T-helper 1 cell treated with Interleukin-12 subunit alpha and Interleukin-12 subunit beta and Interleukin-4 antibody, amounts not matched to agents 30 μg/mL and 1 μg/mL, for 36 hours (primary cell): ENCODE measurements around the gene CTNNA2.

Experiments
- H3K27ac Mint-ChIP-seq: one replicate; pipeline ENCODE4 v1.8.0; 2021; ENCODE audit warnings: mild to moderate bottlenecking, mixed read lengths
- H3K27me3 Mint-ChIP-seq: one replicate; pipeline ENCODE4 v1.8.0; 2021; ENCODE audit warnings: low read depth, mixed read lengths
- H3K36me3 Mint-ChIP-seq: one replicate; pipeline ENCODE4 v1.8.0; 2021; ENCODE audit warnings: low read depth, mixed read lengths
- H3K4me1 Mint-ChIP-seq: one replicate; pipeline ENCODE4 v1.8.0; 2021; ENCODE audit warnings: low read depth, mixed read lengths
- H3K4me3 Mint-ChIP-seq: one replicate; pipeline ENCODE4 v1.8.0; 2021; ENCODE audit warnings: mild to moderate bottlenecking, moderate library complexity, mixed read lengths
- H3K9me3 Mint-ChIP-seq: one replicate; pipeline ENCODE4 v1.8.0; 2021; ENCODE audit warnings: mixed read lengths

The CTNNA2 gene

GRCh38 chr2:79630060-79630459 lies 117.2 kb downstream of the CTNNA2 start:
- Mint-ChIP-seq H3K27me3 (no peaks in the 10 kb centered on the region), H3K9me3 (peaks cover 21% of the 10 kb centered on the region), H3K4me3 (no peak overlapping the region), H3K4me1 (no peaks in the 10 kb centered on the region), H3K27ac (no peak overlapping the region), H3K36me3 (no peaks in the 10 kb centered on the region)

GRCh38 chr2:79630972-79631557 lies 118.2 kb downstream of the CTNNA2 start:
- Mint-ChIP-seq H3K27ac (no peak overlapping the region), H3K36me3 (no peaks in the 10 kb centered on the region)

GRCh38 chr2:79638410-79638809 lies 125.6 kb downstream of the CTNNA2 start:
- Mint-ChIP-seq H3K4me1 (no peaks in the 10 kb centered on the region), H3K27ac (no peak overlapping the region), H3K27me3 (no peaks in the 10 kb centered on the region), H3K9me3 (peaks cover 10% of the 10 kb centered on the region), H3K4me3 (no peak overlapping the region), H3K36me3 (no peaks in the 10 kb centered on the region)

More at GRCh38 chr2:79630972-79631557, 118.2 kb downstream of the CTNNA2 start:
- Mint-ChIP-seq H3K27me3 (no peaks in the 10 kb centered on the region), H3K9me3 (peaks cover 18% of the 10 kb centered on the region), H3K4me1 (no peaks in the 10 kb centered on the region), H3K4me3 (no peak overlapping the region)

GRCh38 chr2:79638954-79639353 lies 126.1 kb downstream of the CTNNA2 start:
- Mint-ChIP-seq H3K4me1 (no peaks in the 10 kb centered on the region), H3K27ac (no peak overlapping the region), H3K4me3 (no peak overlapping the region)

GRCh38 chr2:79640001-79640400 lies 127.2 kb downstream of the CTNNA2 start:
- H3K4me3 Mint-ChIP-seq = no peak overlapping the region
- no peaks in the 10 kb centered on the region for H3K36me3 Mint-ChIP-seq
- no peaks in the 10 kb centered on the region for H3K27me3 Mint-ChIP-seq
- H3K4me1 Mint-ChIP-seq = no peaks in the 10 kb centered on the region
- no peak overlapping the region for H3K27ac Mint-ChIP-seq
- H3K9me3 Mint-ChIP-seq = peaks cover 12% of the 10 kb centered on the region

More at GRCh38 chr2:79638954-79639353, 126.1 kb downstream of the CTNNA2 start:
- peaks cover 15% of the 10 kb centered on the region for H3K9me3 Mint-ChIP-seq
- no peaks in the 10 kb centered on the region for H3K36me3 Mint-ChIP-seq
- no peaks in the 10 kb centered on the region for H3K27me3 Mint-ChIP-seq

- no peaks in the 10 kb centered on the region for H3K36me3 Mint-ChIP-seq
- peaks cover 28% of the 10 kb centered on the region for H3K9me3 Mint-ChIP-seq
- H3K27ac Mint-ChIP-seq = no peak overlapping the region
- no peaks in the 10 kb centered on the region for H3K27me3 Mint-ChIP-seq
- H3K4me1 Mint-ChIP-seq = no peaks in the 10 kb centered on the region
- no peak overlapping the region for H3K4me3 Mint-ChIP-seq
Observed at GRCh38 chr2:79649531-79649930, 136.7 kb downstream of the CTNNA2 start.

GRCh38 chr2:79660557-79660956 lies 147.7 kb downstream of the CTNNA2 start:
- Mint-ChIP-seq H3K4me3 (no peak overlapping the region), H3K36me3 (no peaks in the 10 kb centered on the region), H3K27me3 (no peaks in the 10 kb centered on the region), H3K4me1 (no peaks in the 10 kb centered on the region), H3K9me3 (peaks cover 12% of the 10 kb centered on the region), H3K27ac (no peak overlapping the region)

- Mint-ChIP-seq H3K4me3 (no peak overlapping the region), H3K4me1 (no peaks in the 10 kb centered on the region), H3K36me3 (no peaks in the 10 kb centered on the region), H3K27me3 (no peaks in the 10 kb centered on the region), H3K9me3 (peaks cover 19% of the 10 kb centered on the region), H3K27ac (no peak overlapping the region)
Observed at GRCh38 chr2:79665091-79665490, 152.2 kb downstream of the CTNNA2 start.

- no peak overlapping the region for H3K4me3 Mint-ChIP-seq
- H3K27ac Mint-ChIP-seq = no peak overlapping the region
- no peaks in the 10 kb centered on the region for H3K36me3 Mint-ChIP-seq
- H3K27me3 Mint-ChIP-seq = no peaks in the 10 kb centered on the region
- no peaks in the 10 kb centered on the region for H3K4me1 Mint-ChIP-seq
- H3K9me3 Mint-ChIP-seq = peaks cover 19% of the 10 kb centered on the region
Observed at GRCh38 chr2:79666430-79666829, 153.6 kb downstream of the CTNNA2 start.

- Mint-ChIP-seq H3K4me3 (no peak overlapping the region), H3K4me1 (no peaks in the 10 kb centered on the region), H3K27ac (no peak overlapping the region), H3K9me3 (peaks cover 14% of the 10 kb centered on the region), H3K36me3 (no peaks in the 10 kb centered on the region), H3K27me3 (no peaks in the 10 kb centered on the region)
Observed at GRCh38 chr2:79669714-79670113, 156.9 kb downstream of the CTNNA2 start.

- no peak overlapping the region for H3K27ac Mint-ChIP-seq
- no peaks in the 10 kb centered on the region for H3K27me3 Mint-ChIP-seq
- no peak overlapping the region for H3K4me3 Mint-ChIP-seq
- H3K9me3 Mint-ChIP-seq = peaks cover 14% of the 10 kb centered on the region
- H3K36me3 Mint-ChIP-seq = no peaks in the 10 kb centered on the region
- no peaks in the 10 kb centered on the region for H3K4me1 Mint-ChIP-seq
Observed at GRCh38 chr2:79670198-79670597, 157.3 kb downstream of the CTNNA2 start.

GRCh38 chr2:79686884-79687283 lies 174.0 kb downstream of the CTNNA2 start:
- no peaks in the 10 kb centered on the region for H3K27me3 Mint-ChIP-seq
- H3K27ac Mint-ChIP-seq = no peak overlapping the region
- H3K4me3 Mint-ChIP-seq = no peak overlapping the region
- H3K36me3 Mint-ChIP-seq = no peaks in the 10 kb centered on the region
- H3K4me1 Mint-ChIP-seq = no peaks in the 10 kb centered on the region
- H3K9me3 Mint-ChIP-seq = peaks cover 11% of the 10 kb centered on the region

GRCh38 chr2:79695248-79695647 lies 182.4 kb downstream of the CTNNA2 start:
- H3K4me3 Mint-ChIP-seq = no peak overlapping the region
- no peaks in the 10 kb centered on the region for H3K36me3 Mint-ChIP-seq
- no peaks in the 10 kb centered on the region for H3K27me3 Mint-ChIP-seq
- H3K9me3 Mint-ChIP-seq = peaks cover 9% of the 10 kb centered on the region
- H3K4me1 Mint-ChIP-seq = no peaks in the 10 kb centered on the region
- H3K27ac Mint-ChIP-seq = no peak overlapping the region

GRCh38 chr2:79697200-79697599 lies 184.3 kb downstream of the CTNNA2 start:
- Mint-ChIP-seq H3K4me1 (no peaks in the 10 kb centered on the region), H3K36me3 (no peaks in the 10 kb centered on the region), H3K4me3 (no peak overlapping the region), H3K27me3 (no peaks in the 10 kb centered on the region), H3K27ac (no peak overlapping the region), H3K9me3 (peaks cover 10% of the 10 kb centered on the region)

- no peak overlapping the region for H3K27ac Mint-ChIP-seq
- no peaks in the 10 kb centered on the region for H3K36me3 Mint-ChIP-seq
- H3K27me3 Mint-ChIP-seq = no peaks in the 10 kb centered on the region
- no peaks in the 10 kb centered on the region for H3K4me1 Mint-ChIP-seq
- no peak overlapping the region for H3K4me3 Mint-ChIP-seq
- peaks cover 4% of the 10 kb centered on the region for H3K9me3 Mint-ChIP-seq
Observed at GRCh38 chr2:79700651-79701050, 187.8 kb downstream of the CTNNA2 start.

GRCh38 chr2:79702905-79703304 lies 190.1 kb downstream of the CTNNA2 start:
- Mint-ChIP-seq H3K4me1 (no peaks in the 10 kb centered on the region), H3K4me3 (no peak overlapping the region), H3K27me3 (no peaks in the 10 kb centered on the region), H3K36me3 (no peaks in the 10 kb centered on the region), H3K27ac (no peak overlapping the region), H3K9me3 (peaks cover 4% of the 10 kb centered on the region)
